Ishikawa (cell line): ENCODE data around the gene DOCK1.

Source experiments
- CEBPB ChIP-seq: IDR thresholded peaks from 2 replicates; pipeline ENCODE4 v1.6.1; 2012
- CREB1 ChIP-seq: IDR thresholded peaks from 2 replicates; pipeline ENCODE4 v1.6.1; 2012; ENCODE audit warnings: low read depth
- EGR1 ChIP-seq: IDR thresholded peaks from 2 replicates; pipeline ENCODE4 v1.6.1; 2012
- EP300 ChIP-seq: IDR thresholded peaks from 2 replicates; pipeline ENCODE4 v1.6.1; 2012; ENCODE audit warnings: borderline replicate concordance
- FOXM1 ChIP-seq: IDR thresholded peaks from 2 replicates; pipeline ENCODE4 v1.6.1; 2012; ENCODE audit warnings: low read depth, borderline replicate concordance
- MAX ChIP-seq: IDR thresholded peaks from 2 replicates; pipeline ENCODE4 v1.6.1; 2012
- NFIC ChIP-seq: IDR thresholded peaks from 2 replicates; pipeline ENCODE4 v1.6.1; 2012
- RAD21 ChIP-seq: IDR thresholded peaks from 2 replicates; pipeline ENCODE4 v1.6.1; 2012; ENCODE audit warnings: low read depth
- REST ChIP-seq: IDR thresholded peaks from 2 replicates; pipeline ENCODE4 v1.6.1; 2012; ENCODE audit warnings: low read depth, mild to moderate bottlenecking
- TAF1 ChIP-seq: IDR thresholded peaks from 2 replicates; pipeline ENCODE4 v1.6.1; 2012; ENCODE audit warnings: low read depth, mild to moderate bottlenecking
- TCF12 ChIP-seq: IDR thresholded peaks from 2 replicates; pipeline ENCODE4 v1.6.1; 2012; ENCODE audit warnings: low read depth
- TEAD4 ChIP-seq: IDR thresholded peaks from 2 replicates; pipeline ENCODE4 v1.6.1; 2012
- YY1 ChIP-seq: IDR thresholded peaks from 2 replicates; pipeline ENCODE4 v1.6.1; 2012; ENCODE audit warnings: low read depth
- ZBTB7A ChIP-seq: IDR thresholded peaks from 2 replicates; pipeline ENCODE4 v1.6.1; 2012; ENCODE audit warnings: low read depth
- TF ChIP-seq, protein P1 (sequence below): IDR thresholded peaks from 2 replicates; pipeline ENCODE4 v1.6.1; 2012

DOCK1 gene

DNA sequence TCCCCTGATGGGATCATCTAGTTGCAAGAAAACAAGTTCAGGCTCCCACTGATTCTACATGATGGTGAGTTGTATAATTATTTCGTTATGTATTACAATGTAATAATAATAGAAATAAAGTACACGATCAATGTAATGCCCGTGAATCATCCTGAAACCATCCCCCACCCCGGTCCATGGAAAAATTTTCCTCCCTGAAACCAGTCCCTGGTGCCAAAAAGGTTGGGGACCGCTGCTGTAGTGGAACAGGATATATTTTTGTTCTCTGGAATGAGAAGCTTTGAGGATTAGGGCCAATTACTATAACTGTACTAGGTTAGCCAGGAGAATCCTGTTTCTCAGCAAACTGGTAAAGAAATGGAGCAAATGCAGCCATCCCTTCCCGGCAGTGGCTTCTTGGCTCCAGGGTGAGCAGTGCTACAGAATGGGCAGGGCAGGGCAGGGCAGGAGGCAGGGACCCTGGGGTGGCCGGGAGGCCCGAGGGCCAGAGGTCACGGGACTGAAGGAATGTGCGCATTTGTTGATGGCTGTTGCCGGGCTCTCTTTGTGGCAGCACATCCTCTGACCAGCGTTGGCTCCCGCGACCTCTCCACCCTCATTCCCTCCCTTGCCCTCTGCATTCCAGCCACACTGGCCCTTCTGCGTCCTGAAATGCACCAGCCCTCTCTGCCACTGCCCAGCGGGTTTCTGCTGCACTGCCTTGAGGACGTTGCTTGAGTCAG is 481.5 kb downstream of the DOCK1 start:
- TF ChIP-seq TAF1 (no peak), TCF12 (no peak), TEAD4 (no peak), ZBTB7A (no peak), EP300 (no peak), FOXM1 (no peak), RAD21 (no peak), MAX (no peak), CREB1 (no peak), NFIC (no peak), YY1 (no peak), REST (no peak), EGR1 (no peak), CEBPB (no peak)
- TF ChIP-seq, protein P1, sequence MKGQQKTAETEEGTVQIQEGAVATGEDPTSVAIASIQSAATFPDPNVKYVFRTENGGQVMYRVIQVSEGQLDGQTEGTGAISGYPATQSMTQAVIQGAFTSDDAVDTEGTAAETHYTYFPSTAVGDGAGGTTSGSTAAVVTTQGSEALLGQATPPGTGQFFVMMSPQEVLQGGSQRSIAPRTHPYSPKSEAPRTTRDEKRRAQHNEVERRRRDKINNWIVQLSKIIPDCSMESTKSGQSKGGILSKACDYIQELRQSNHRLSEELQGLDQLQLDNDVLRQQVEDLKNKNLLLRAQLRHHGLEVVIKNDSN, result no peak

DNA sequence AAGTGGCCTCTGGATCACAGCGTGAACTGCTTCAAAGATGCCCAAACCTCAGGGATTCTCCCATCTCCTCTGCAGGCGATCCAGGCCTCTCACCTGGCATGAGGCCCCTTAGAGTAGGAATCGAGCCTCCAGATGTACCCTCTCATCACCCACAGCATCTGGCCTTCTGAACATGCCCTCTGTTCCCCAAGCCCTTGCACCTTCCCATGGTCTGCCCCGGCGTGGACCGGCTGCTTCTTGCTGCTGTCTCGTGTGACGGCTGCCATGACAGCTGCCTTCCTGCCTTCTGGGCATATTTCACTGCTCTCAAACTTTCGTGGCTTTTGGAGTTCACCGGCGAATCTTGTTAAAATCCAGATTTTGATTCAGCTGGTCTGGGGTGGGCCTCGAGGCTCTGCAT is 486.6 kb downstream of the DOCK1 start:
- TF ChIP-seq YY1 (no peak), MAX (no peak), FOXM1 (no peak), RAD21 (no peak)

DNA sequence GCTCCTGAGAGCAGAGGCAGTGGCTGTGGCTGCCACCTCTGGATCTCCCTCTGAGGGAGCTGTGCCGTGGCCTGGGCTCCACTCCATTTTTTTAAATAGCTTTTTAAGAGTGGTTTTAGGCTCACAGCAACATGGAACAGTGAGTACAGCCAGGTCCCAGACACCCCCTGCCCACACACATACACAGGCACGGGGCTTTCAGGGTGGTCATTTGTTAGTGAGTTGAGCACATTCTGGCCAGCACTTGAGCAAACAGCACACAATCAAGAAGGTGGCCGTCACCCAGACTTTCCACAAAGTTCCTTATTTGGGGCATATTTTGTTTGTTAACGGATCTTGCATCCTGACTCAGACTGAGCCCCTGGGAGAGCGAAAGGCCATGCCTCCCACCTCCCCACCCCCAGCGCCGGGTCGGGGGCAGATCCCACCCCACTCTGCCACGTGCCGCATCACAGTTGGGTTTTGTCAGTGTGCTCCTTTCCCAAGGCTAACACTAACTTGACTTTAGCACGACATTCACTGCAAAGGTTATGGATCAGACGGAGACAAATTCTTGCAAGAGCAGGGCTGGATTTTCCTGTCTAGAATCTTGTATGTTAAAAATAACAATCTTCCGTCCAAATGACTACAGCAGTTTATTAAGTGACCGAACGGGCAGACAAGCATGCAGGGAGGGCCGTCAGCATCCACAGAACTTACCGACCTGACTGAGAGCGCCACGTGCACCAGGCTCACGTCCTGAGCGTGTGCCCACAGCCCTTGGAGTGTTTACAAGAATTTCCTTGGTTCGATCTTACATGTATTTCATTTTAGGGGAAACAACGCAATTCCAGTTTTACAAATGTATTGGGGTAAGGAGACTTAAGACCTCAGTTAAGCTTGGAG is 487.4 kb downstream of the DOCK1 start:
- TF ChIP-seq TEAD4 (no peak), ZBTB7A (no peak), YY1 (no peak), NFIC (no peak), FOXM1 (no peak), TAF1 (no peak), EGR1 (no peak), CREB1 (no peak), CEBPB (no peak), EP300 (no peak), TCF12 (no peak)
- TF ChIP-seq, protein P1, result no peak

DNA sequence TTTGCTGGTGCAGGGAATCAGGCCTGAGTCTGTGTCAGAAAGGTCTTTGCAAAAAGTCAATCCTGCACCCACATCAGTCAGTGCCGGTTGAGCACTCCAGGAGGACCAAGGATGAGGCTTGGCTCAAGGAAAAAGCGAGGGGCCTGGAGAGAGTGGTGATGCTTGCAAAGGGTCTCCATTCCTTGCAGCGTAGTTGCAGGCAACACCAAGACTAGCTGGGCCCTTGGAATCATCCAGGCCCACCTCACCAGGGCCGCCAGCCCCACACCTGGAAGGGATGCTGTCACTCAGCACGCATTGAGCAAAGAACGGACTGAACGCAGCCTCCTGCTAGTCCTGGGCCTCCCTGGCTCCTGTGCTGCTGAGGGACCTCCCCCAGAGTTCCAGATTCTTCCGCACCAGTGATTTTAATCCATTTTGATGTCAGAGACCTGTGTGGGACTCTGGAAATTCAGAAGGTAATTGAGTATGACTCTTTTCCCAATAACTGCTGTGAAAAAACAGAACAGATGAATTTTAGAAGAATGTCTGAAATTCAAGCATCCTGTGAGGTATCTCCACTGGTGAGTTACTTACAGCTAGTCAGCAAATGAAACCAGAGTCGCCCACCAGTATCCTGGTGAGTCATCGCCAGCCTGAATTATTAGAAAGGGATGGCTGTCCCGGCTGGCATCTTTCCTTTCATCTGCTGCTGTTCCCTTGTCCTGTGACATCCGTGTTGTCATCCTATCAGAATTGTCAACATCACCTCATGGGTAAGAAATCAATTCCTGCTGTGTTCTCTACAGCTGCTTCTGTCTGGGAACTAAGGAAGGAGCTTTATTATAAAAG is 493.1 kb downstream of the DOCK1 start:
- no peak for TF ChIP-seq EGR1
- TF ChIP-seq TCF12, result no peak
- TF ChIP-seq YY1, result no peak
- no peak for TF ChIP-seq NFIC
- no peak for TF ChIP-seq TAF1
- no peak for TF ChIP-seq REST
- no peak for TF ChIP-seq CREB1
- TF ChIP-seq, protein P1, result no peak
- no peak for TF ChIP-seq TEAD4
- no peak for TF ChIP-seq RAD21
- no peak for TF ChIP-seq FOXM1
- no peak for TF ChIP-seq CEBPB
- no peak for TF ChIP-seq ZBTB7A
